ENCODE measurements around the gene OR4N5.
"Not testable (repeated sequence)": the region's sequence is repeated elsewhere in the genome, so short reads cannot be mapped to it uniquely, and the experiment has no call there.

Gene OR4N5

GRCh38 chr14:20144820-20145219 is 6.2 kb downstream of the OR4N5 start:
- TF ChIP-seq EZH2 (IDR thresholded peaks at IDR 0.05) (no peak), FOXP2 (optimal IDR thresholded peaks at IDR 0.05; ENCODE audit: control extremely low read depth, extremely low read length, insufficient read depth) (no peak), POLR2AphosphoS5 (IDR thresholded peaks at IDR 0.05; ENCODE audit: borderline replicate concordance, low read depth, low read length) (no peak)
- no peaks in the 10 kb centered on the region for H3K9me3 ChIP-seq (ENCODE audit: low read depth, low read length)

GRCh38 chr14:20164462-20164861 is 25.8 kb downstream of the OR4N5 start:
- no peak overlapping the region for H3K4me3 ChIP-seq
- TF ChIP-seq FOXP2 (optimal IDR thresholded peaks at IDR 0.05; ENCODE audit: control extremely low read depth, extremely low read length, insufficient read depth) (no peak), EZH2 (IDR thresholded peaks at IDR 0.05) (no peak), POLR2AphosphoS5 (IDR thresholded peaks at IDR 0.05; ENCODE audit: borderline replicate concordance, low read depth, low read length) (no peak)
- no peaks in the 10 kb centered on the region for H3K36me3 ChIP-seq (ENCODE audit: insufficient read depth, low read length)
- H3K9ac ChIP-seq (ENCODE audit: insufficient read length), result no peak overlapping the region
- H3K9me3 ChIP-seq (ENCODE audit: low read depth, low read length), result no peaks in the 10 kb centered on the region
- DNase-seq (ENCODE audit: low read depth, low spot score), result no peak
- H3K27ac ChIP-seq, result no peak overlapping the region

More at GRCh38 chr14:20144820-20145219, 6.2 kb downstream of the OR4N5 start:
- H3K9ac ChIP-seq (ENCODE audit: insufficient read length), result no peak overlapping the region
- no peak overlapping the region for H3K27ac ChIP-seq
- no peak overlapping the region for H3K4me3 ChIP-seq
- no peaks in the 10 kb centered on the region for H3K36me3 ChIP-seq (ENCODE audit: insufficient read depth, low read length)
- DNase-seq (ENCODE audit: low read depth, low spot score), result no peak

GRCh38 chr14:20167091-20167490 is 28.5 kb downstream of the OR4N5 start:
- Histone ChIP-seq H3K9me3 (ENCODE audit: low read depth, low read length) (no peaks in the 10 kb centered on the region), H3K9ac (ENCODE audit: insufficient read length) (no peak overlapping the region), H3K4me3 (no peak overlapping the region), H3K27ac (no peak overlapping the region), H3K36me3 (ENCODE audit: insufficient read depth, low read length) (no peaks in the 10 kb centered on the region)
- TF ChIP-seq POLR2AphosphoS5 (IDR thresholded peaks at IDR 0.05; ENCODE audit: borderline replicate concordance, low read depth, low read length) (no peak), EZH2 (IDR thresholded peaks at IDR 0.05) (no peak), FOXP2 (optimal IDR thresholded peaks at IDR 0.05; ENCODE audit: control extremely low read depth, extremely low read length, insufficient read depth) (no peak)
- no peak for DNase-seq (ENCODE audit: low read depth, low spot score)

- H3K36me3 ChIP-seq (ENCODE audit: insufficient read depth, low read length); DNase-seq (ENCODE audit: low read depth, low spot score); H3K9ac ChIP-seq (ENCODE audit: insufficient read length): not testable (repeated sequence)
Measured at GRCh38 chr14:20169852-20170251, 31.2 kb downstream of the OR4N5 start.

GRCh38 chr14:20174205-20174604 is 35.6 kb downstream of the OR4N5 start:
- H3K4me3 ChIP-seq; H3K36me3 ChIP-seq (ENCODE audit: insufficient read depth, low read length); H3K9me3 ChIP-seq (ENCODE audit: low read depth, low read length); H3K27ac ChIP-seq; DNase-seq (ENCODE audit: low read depth, low spot score); H3K9ac ChIP-seq (ENCODE audit: insufficient read length): not testable (repeated sequence)

More at GRCh38 chr14:20169852-20170251, 31.2 kb downstream of the OR4N5 start:
- H3K27ac ChIP-seq; H3K9me3 ChIP-seq (ENCODE audit: low read depth, low read length); H3K4me3 ChIP-seq: not testable (repeated sequence)

- H3K27ac ChIP-seq, result no peak overlapping the region
Measured at GRCh38 chr14:20176330-20176729, 37.7 kb downstream of the OR4N5 start.

GRCh38 chr14:20177433-20177974 is 38.9 kb downstream of the OR4N5 start:
- H3K9ac ChIP-seq (ENCODE audit: insufficient read length), result no peak overlapping the region
- no peaks in the 10 kb centered on the region for H3K9me3 ChIP-seq (ENCODE audit: low read depth, low read length)
- H3K4me3 ChIP-seq, result no peak overlapping the region
- H3K36me3 ChIP-seq (ENCODE audit: insufficient read depth, low read length), result no peaks in the 10 kb centered on the region
- no peak overlapping the region for H3K27ac ChIP-seq
- DNase-seq (ENCODE audit: low read depth, low spot score), result no peak
- TF ChIP-seq EZH2 (IDR thresholded peaks at IDR 0.05) (no peak), FOXP2 (optimal IDR thresholded peaks at IDR 0.05; ENCODE audit: control extremely low read depth, extremely low read length, insufficient read depth) (no peak), POLR2AphosphoS5 (IDR thresholded peaks at IDR 0.05; ENCODE audit: borderline replicate concordance, low read depth, low read length) (no peak)

More at GRCh38 chr14:20176330-20176729, 37.7 kb downstream of the OR4N5 start:
- H3K9ac ChIP-seq (ENCODE audit: insufficient read length), result no peak overlapping the region
- no peak for DNase-seq (ENCODE audit: low read depth, low spot score)
- TF ChIP-seq FOXP2 (optimal IDR thresholded peaks at IDR 0.05; ENCODE audit: control extremely low read depth, extremely low read length, insufficient read depth), result no peak
- TF ChIP-seq POLR2AphosphoS5 (IDR thresholded peaks at IDR 0.05; ENCODE audit: borderline replicate concordance, low read depth, low read length), result no peak
- no peak for TF ChIP-seq EZH2 (IDR thresholded peaks at IDR 0.05)
- no peak overlapping the region for H3K4me3 ChIP-seq
- no peaks in the 10 kb centered on the region for H3K9me3 ChIP-seq (ENCODE audit: low read depth, low read length)
- no peaks in the 10 kb centered on the region for H3K36me3 ChIP-seq (ENCODE audit: insufficient read depth, low read length)

GRCh38 chr14:20179218-20179617 is 40.6 kb downstream of the OR4N5 start:
- DNase-seq (ENCODE audit: low read depth, low spot score), result no peak

GRCh38 chr14:20179880-20180279 is 41.3 kb downstream of the OR4N5 start:
- no peak for DNase-seq (ENCODE audit: low read depth, low spot score)
- no peak overlapping the region for H3K27ac ChIP-seq
- H3K36me3 ChIP-seq (ENCODE audit: insufficient read depth, low read length), result no peaks in the 10 kb centered on the region
- no peak overlapping the region for H3K9ac ChIP-seq (ENCODE audit: insufficient read length)
- no peak overlapping the region for H3K4me3 ChIP-seq
- no peak for TF ChIP-seq FOXP2 (optimal IDR thresholded peaks at IDR 0.05; ENCODE audit: control extremely low read depth, extremely low read length, insufficient read depth)
- no peak for TF ChIP-seq EZH2 (IDR thresholded peaks at IDR 0.05)
- no peak for TF ChIP-seq POLR2AphosphoS5 (IDR thresholded peaks at IDR 0.05; ENCODE audit: borderline replicate concordance, low read depth, low read length)
- no peaks in the 10 kb centered on the region for H3K9me3 ChIP-seq (ENCODE audit: low read depth, low read length)

More at GRCh38 chr14:20179218-20179617, 40.6 kb downstream of the OR4N5 start:
- no peak overlapping the region for H3K4me3 ChIP-seq
- no peaks in the 10 kb centered on the region for H3K9me3 ChIP-seq (ENCODE audit: low read depth, low read length)
- no peak overlapping the region for H3K27ac ChIP-seq
- no peaks in the 10 kb centered on the region for H3K36me3 ChIP-seq (ENCODE audit: insufficient read depth, low read length)
- no peak overlapping the region for H3K9ac ChIP-seq (ENCODE audit: insufficient read length)
- TF ChIP-seq POLR2AphosphoS5 (IDR thresholded peaks at IDR 0.05; ENCODE audit: borderline replicate concordance, low read depth, low read length) (no peak), EZH2 (IDR thresholded peaks at IDR 0.05) (no peak), FOXP2 (optimal IDR thresholded peaks at IDR 0.05; ENCODE audit: control extremely low read depth, extremely low read length, insufficient read depth) (no peak)
